ENCODE data around the gene ACACB.

GRCh38 chr12:109301643-109302168 is 185.3 kb downstream of the ACACB start:
- no peak for TF ChIP-seq CTCF (IDR thresholded peaks at IDR 0.05)
- no peak for TF ChIP-seq POLR2AphosphoS5 (IDR thresholded peaks at IDR 0.05)
- no peak for TF ChIP-seq POLR2A (IDR thresholded peaks at IDR 0.05)
